GM23338 (cell line): ENCODE data around the gene BIN1. TPM values are rescaled to one million over a fixed set of nuclear protein-coding genes. Genes with fewer than 3 reads are reported as not detected.

Experiments
- ATAC-seq: fragments of 200-7000 bp; cut with Tn5 transposase; 3 replicates; pipeline ENCODE4 v1.9.1; 2020
- DNase-seq: peaks from one replicate; pipeline ENCODE4 v3.0.0-alpha.2; 2015; ENCODE audit warnings: low spot score
- H2AFZ ChIP-seq: fragments of 200-600 bp; sonication (generic); 2 replicates; pipeline ENCODE4 v1.8.0; 2016; ENCODE audit warnings: antibody characterized with exemption, mild to moderate bottlenecking, moderate library complexity
- H3F3A ChIP-seq: fragments of 200-600 bp; sonication (generic); replicated peaks from 2 replicates; pipeline ENCODE4 v1.8.0; 2017; ENCODE audit warnings: antibody characterized with exemption, mixed run types, low read depth
- H3K27ac ChIP-seq: fragments of 200-600 bp; sonication (generic); 2 replicates; pipeline ENCODE4 v1.6.1; 2016; ENCODE audit warnings: low read depth
- H3K27me3 ChIP-seq: fragments of 200-600 bp; sonication (generic); 2 replicates; pipeline ENCODE4 v1.8.0; 2016; ENCODE audit warnings: mild to moderate bottlenecking, mixed run types, moderate library complexity; ENCODE audit not compliant: insufficient read depth
- H3K36me3 ChIP-seq: fragments of 200-600 bp; sonication (generic); 2 replicates; pipeline ENCODE4 v1.8.0; 2016; ENCODE audit warnings: mild to moderate bottlenecking; ENCODE audit not compliant: insufficient read depth
- H3K4me1 ChIP-seq: fragments of 200-600 bp; sonication (generic); 2 replicates; pipeline ENCODE4 v1.8.0; 2016; ENCODE audit warnings: mild to moderate bottlenecking, moderate library complexity; ENCODE audit not compliant: insufficient read depth
- H3K4me2 ChIP-seq: fragments of 200-600 bp; sonication (generic); 2 replicates; pipeline ENCODE4 v1.7.1; 2017; ENCODE audit warnings: mixed run types
- H3K4me3 ChIP-seq: fragments of 200-600 bp; sonication (generic); 2 replicates; pipeline ENCODE4 v1.6.1; 2016; ENCODE audit warnings: mixed run types
- H3K79me2 ChIP-seq: fragments of 200-600 bp; sonication (generic); replicated peaks from 2 replicates; pipeline ENCODE4 v1.8.0; 2017; ENCODE audit warnings: mild to moderate bottlenecking; ENCODE audit not compliant: insufficient read depth
- H3K9me2 ChIP-seq: fragments of 200-600 bp; sonication (generic); 2 replicates; pipeline ENCODE4 v1.8.0; 2017; ENCODE audit not compliant: insufficient read depth
- H4K20me1 ChIP-seq: fragments of 200-600 bp; sonication (generic); replicated peaks from 2 replicates; pipeline ENCODE4 v1.8.0; 2017; ENCODE audit warnings: mild to moderate bottlenecking; ENCODE audit not compliant: insufficient read depth
- H3K27ac Mint-ChIP-seq: 2 replicates; pipeline ENCODE4 v1.8.0; 2020; ENCODE audit warnings: inconsistent platforms, mild to moderate bottlenecking, moderate library complexity, mixed read lengths
- H3K27me3 Mint-ChIP-seq: 3 replicates; pipeline ENCODE4 v1.8.0; 2022; ENCODE audit warnings: low read depth, mild to moderate bottlenecking, moderate library complexity, mixed read lengths, inconsistent platforms; ENCODE audit not compliant: insufficient read depth, poor library complexity
- H3K36me3 Mint-ChIP-seq: 3 replicates; pipeline ENCODE4 v1.8.0; 2021; ENCODE audit warnings: low read depth, mild to moderate bottlenecking, inconsistent platforms, moderate library complexity, mixed read lengths
- H3K4me1 Mint-ChIP-seq: 3 replicates; pipeline ENCODE4 v1.8.0; 2020; ENCODE audit warnings: mild to moderate bottlenecking, inconsistent platforms, mixed read lengths
- H3K4me3 Mint-ChIP-seq: 3 replicates; pipeline ENCODE4 v1.8.0; 2021; ENCODE audit warnings: moderate library complexity, mild to moderate bottlenecking, inconsistent platforms, mixed read lengths
- H3K9me3 Mint-ChIP-seq: 3 replicates; pipeline ENCODE4 v1.8.0; 2020; ENCODE audit warnings: moderate library complexity, mild to moderate bottlenecking, inconsistent platforms, mixed read lengths
- CREB1 ChIP-seq: fragments of 250-450 bp; sonication (Bioruptor Pico); IDR thresholded peaks from 2 replicates; pipeline ENCODE4 v1.5.0; 2020; ENCODE audit warnings: low read depth, mild to moderate bottlenecking, moderate library complexity
- CTCF ChIP-seq, 2 experiments: fragments of 200-600 bp in 1 of 2; sonication (generic) in 1 of 2; conservative IDR thresholded peaks; 2 replicates each; pipeline versions ENCODE4 v1.5.1 to v1.6.1; 2016 to 2017; ENCODE audit warnings: antibody characterized with exemption in 2 of 2, low read depth in 2 of 2, mild to moderate bottlenecking in 2 of 2, moderate library complexity in 1 of 2
- EZH2 ChIP-seq: fragments of 200-600 bp; sonication (generic); IDR thresholded peaks from one replicate; pipeline ENCODE4 v1.8.0; 2017; ENCODE audit warnings: antibody characterized with exemption, mild to moderate bottlenecking, low read depth; ENCODE audit not compliant: unreplicated experiment
- EZH2phosphoT487 ChIP-seq: fragments of 200-600 bp; sonication (generic); IDR thresholded peaks from one replicate; pipeline ENCODE4 v1.8.1; 2018; ENCODE audit warnings: antibody characterized with exemption; ENCODE audit not compliant: unreplicated experiment
- JUNB ChIP-seq: IDR thresholded peaks from one replicate; pipeline ENCODE4 v1.6.1; 2016; ENCODE audit warnings: antibody characterized with exemption; ENCODE audit not compliant: unreplicated experiment
- NANOG ChIP-seq: IDR thresholded peaks from 2 replicates; pipeline ENCODE4 v1.6.1; 2016; ENCODE audit warnings: antibody characterized with exemption, borderline replicate concordance
- POLR2AphosphoS5 ChIP-seq: IDR thresholded peaks from 2 replicates; pipeline ENCODE4 v1.6.1; 2016; ENCODE audit warnings: antibody characterized with exemption, low read depth
- STAT1 ChIP-seq: IDR thresholded peaks from one replicate; pipeline ENCODE4 v1.6.1; 2016; ENCODE audit warnings: antibody characterized with exemption; ENCODE audit not compliant: unreplicated experiment
- ZNF114 ChIP-seq: fragments of 250-450 bp; sonication (Bioruptor Pico); IDR thresholded peaks from 2 replicates; pipeline ENCODE4 v1.5.0; 2020; ENCODE audit warnings: mild to moderate bottlenecking, moderate library complexity
- ZNF331 ChIP-seq: fragments of 250-450 bp; sonication (Bioruptor Pico); IDR thresholded peaks from 2 replicates; pipeline ENCODE4 v1.5.0; 2020; ENCODE audit warnings: low read depth, mild to moderate bottlenecking, moderate library complexity
- polyA plus RNA-seq: library from polyadenylated mRNA; unstranded; fragments of >200 nt; fragmentation: Nextera tagmentation; extraction: Ambion mirVana; gene quantifications from 2 replicates; pipeline ENCODE4 v1.2.1, GENCODE V29; 2016
- total RNA-seq: library from RNA; depleted of rRNA; stranded (reverse); fragments of >200 nt; shearing (Covaris generic); gene quantifications from 2 replicates; pipeline ENCODE4 v1.2.3, GENCODE V29; 2014
- TF ChIP-seq, protein P1 (sequence below): IDR thresholded peaks from 2 replicates; pipeline ENCODE4 v1.6.1; 2016; ENCODE audit warnings: antibody characterized with exemption
- TF ChIP-seq, protein P2 (sequence below): fragments of 250-450 bp; sonication (Bioruptor Pico); IDR thresholded peaks from 2 replicates; pipeline ENCODE4 v1.5.0; 2020; ENCODE audit warnings: mild to moderate bottlenecking, moderate library complexity

BIN1 gene
- total and polyA plus RNA-seq, 2 experiments from 2014 or later, result 30.1 to 56.4 TPM

GRCh38 chr2:127095784-127096183 is 11.2 kb downstream of the BIN1 start:
- H3K9me2 ChIP-seq, result no peaks in the 10 kb centered on the region
- H3K4me2 ChIP-seq, result no peak overlapping the region
- peaks cover 11% of the 10 kb centered on the region; the same call in 1 of the 2 replicates for H3K4me1 ChIP-seq
- no peak overlapping the region for H3K27ac ChIP-seq
- no peak overlapping the region for H3K4me3 Mint-ChIP-seq
- DNase-seq (no peak), ATAC-seq (no peak)
- no peak overlapping the region for H3K27ac Mint-ChIP-seq
- TF ChIP-seq EZH2phosphoT487, result no peak
- no peak for TF ChIP-seq EZH2
- TF ChIP-seq CTCF (conservative IDR thresholded peaks at IDR 0.05; ENCODE audit: low read depth in 2 of 2), result no peak
- no peaks in the 10 kb centered on the region for H3F3A ChIP-seq
- H3K9me3 Mint-ChIP-seq, result no peaks in the 10 kb centered on the region
- peaks cover 3% of the 10 kb centered on the region; the same call in 1 of the 2 replicates for H4K20me1 ChIP-seq
- no peaks in the 10 kb centered on the region for H3K36me3 Mint-ChIP-seq
- H3K27me3 ChIP-seq, result no peaks in the 10 kb centered on the region
- peaks cover 14% of the 10 kb centered on the region for H3K79me2 ChIP-seq
- no peak overlapping the region for H3K4me3 ChIP-seq
- peaks cover 6% of the 10 kb centered on the region for H3K27me3 Mint-ChIP-seq
- H2AFZ ChIP-seq, result no peak overlapping the region
- peaks cover 58% of the 10 kb centered on the region for H3K4me1 Mint-ChIP-seq
- H3K36me3 ChIP-seq, result no peaks in the 10 kb centered on the region

DNA sequence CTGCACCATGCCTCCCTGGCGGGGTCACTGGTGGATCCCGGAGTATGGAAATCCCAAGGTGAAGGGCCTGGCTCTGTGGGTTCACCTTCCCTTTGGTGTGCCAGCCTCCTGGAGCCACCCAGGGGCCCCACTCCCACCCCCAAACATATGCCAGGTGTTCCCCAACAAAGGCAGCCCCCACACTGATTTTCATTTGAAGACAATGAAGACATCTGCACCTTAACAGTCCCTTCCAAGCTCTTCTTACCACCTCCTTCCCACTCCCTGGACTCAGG is 11.7 kb downstream of the BIN1 start:
- Mint-ChIP-seq H3K9me3 (no peaks in the 10 kb centered on the region), H3K27me3 (peaks cover 5% of the 10 kb centered on the region), H3K4me1 (peaks cover 55% of the 10 kb centered on the region), H3K36me3 (no peaks in the 10 kb centered on the region), H3K27ac (peak overlapping the region; percentile 48; the same call in 1 of the 2 replicates), H3K4me3 (no peak overlapping the region)
- Histone ChIP-seq H3K4me2 (no peak overlapping the region), H3K4me3 (no peak overlapping the region), H2AFZ (no peak overlapping the region), H3K27me3 (no peaks in the 10 kb centered on the region), H3K4me1 (peaks cover 11% of the 10 kb centered on the region; the same call in 1 of the 2 replicates), H3K36me3 (no peaks in the 10 kb centered on the region), H3K79me2 (peaks cover 10% of the 10 kb centered on the region), H3K9me2 (no peaks in the 10 kb centered on the region), H3F3A (no peaks in the 10 kb centered on the region), H4K20me1 (peaks cover 3% of the 10 kb centered on the region; the same call in 1 of the 2 replicates), H3K27ac (no peak overlapping the region)
- DNase-seq (no peak), ATAC-seq (no peak)
- TF ChIP-seq CTCF (conservative IDR thresholded peaks at IDR 0.05; ENCODE audit: low read depth in 2 of 2), result no peak
- TF ChIP-seq JUNB, result no peak
- TF ChIP-seq, protein P1, sequence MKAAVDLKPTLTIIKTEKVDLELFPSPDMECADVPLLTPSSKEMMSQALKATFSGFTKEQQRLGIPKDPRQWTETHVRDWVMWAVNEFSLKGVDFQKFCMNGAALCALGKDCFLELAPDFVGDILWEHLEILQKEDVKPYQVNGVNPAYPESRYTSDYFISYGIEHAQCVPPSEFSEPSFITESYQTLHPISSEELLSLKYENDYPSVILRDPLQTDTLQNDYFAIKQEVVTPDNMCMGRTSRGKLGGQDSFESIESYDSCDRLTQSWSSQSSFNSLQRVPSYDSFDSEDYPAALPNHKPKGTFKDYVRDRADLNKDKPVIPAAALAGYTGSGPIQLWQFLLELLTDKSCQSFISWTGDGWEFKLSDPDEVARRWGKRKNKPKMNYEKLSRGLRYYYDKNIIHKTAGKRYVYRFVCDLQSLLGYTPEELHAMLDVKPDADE, result no peak
- TF ChIP-seq EZH2phosphoT487, result no peak
- TF ChIP-seq CREB1 (CRISPR knock-in tag), result no peak
- no peak for TF ChIP-seq ZNF331
- TF ChIP-seq POLR2AphosphoS5, result no peak
- TF ChIP-seq ZNF114 (CRISPR knock-in tag), result no peak
- no peak for TF ChIP-seq NANOG
- TF ChIP-seq STAT1, result no peak
- TF ChIP-seq, protein P2, sequence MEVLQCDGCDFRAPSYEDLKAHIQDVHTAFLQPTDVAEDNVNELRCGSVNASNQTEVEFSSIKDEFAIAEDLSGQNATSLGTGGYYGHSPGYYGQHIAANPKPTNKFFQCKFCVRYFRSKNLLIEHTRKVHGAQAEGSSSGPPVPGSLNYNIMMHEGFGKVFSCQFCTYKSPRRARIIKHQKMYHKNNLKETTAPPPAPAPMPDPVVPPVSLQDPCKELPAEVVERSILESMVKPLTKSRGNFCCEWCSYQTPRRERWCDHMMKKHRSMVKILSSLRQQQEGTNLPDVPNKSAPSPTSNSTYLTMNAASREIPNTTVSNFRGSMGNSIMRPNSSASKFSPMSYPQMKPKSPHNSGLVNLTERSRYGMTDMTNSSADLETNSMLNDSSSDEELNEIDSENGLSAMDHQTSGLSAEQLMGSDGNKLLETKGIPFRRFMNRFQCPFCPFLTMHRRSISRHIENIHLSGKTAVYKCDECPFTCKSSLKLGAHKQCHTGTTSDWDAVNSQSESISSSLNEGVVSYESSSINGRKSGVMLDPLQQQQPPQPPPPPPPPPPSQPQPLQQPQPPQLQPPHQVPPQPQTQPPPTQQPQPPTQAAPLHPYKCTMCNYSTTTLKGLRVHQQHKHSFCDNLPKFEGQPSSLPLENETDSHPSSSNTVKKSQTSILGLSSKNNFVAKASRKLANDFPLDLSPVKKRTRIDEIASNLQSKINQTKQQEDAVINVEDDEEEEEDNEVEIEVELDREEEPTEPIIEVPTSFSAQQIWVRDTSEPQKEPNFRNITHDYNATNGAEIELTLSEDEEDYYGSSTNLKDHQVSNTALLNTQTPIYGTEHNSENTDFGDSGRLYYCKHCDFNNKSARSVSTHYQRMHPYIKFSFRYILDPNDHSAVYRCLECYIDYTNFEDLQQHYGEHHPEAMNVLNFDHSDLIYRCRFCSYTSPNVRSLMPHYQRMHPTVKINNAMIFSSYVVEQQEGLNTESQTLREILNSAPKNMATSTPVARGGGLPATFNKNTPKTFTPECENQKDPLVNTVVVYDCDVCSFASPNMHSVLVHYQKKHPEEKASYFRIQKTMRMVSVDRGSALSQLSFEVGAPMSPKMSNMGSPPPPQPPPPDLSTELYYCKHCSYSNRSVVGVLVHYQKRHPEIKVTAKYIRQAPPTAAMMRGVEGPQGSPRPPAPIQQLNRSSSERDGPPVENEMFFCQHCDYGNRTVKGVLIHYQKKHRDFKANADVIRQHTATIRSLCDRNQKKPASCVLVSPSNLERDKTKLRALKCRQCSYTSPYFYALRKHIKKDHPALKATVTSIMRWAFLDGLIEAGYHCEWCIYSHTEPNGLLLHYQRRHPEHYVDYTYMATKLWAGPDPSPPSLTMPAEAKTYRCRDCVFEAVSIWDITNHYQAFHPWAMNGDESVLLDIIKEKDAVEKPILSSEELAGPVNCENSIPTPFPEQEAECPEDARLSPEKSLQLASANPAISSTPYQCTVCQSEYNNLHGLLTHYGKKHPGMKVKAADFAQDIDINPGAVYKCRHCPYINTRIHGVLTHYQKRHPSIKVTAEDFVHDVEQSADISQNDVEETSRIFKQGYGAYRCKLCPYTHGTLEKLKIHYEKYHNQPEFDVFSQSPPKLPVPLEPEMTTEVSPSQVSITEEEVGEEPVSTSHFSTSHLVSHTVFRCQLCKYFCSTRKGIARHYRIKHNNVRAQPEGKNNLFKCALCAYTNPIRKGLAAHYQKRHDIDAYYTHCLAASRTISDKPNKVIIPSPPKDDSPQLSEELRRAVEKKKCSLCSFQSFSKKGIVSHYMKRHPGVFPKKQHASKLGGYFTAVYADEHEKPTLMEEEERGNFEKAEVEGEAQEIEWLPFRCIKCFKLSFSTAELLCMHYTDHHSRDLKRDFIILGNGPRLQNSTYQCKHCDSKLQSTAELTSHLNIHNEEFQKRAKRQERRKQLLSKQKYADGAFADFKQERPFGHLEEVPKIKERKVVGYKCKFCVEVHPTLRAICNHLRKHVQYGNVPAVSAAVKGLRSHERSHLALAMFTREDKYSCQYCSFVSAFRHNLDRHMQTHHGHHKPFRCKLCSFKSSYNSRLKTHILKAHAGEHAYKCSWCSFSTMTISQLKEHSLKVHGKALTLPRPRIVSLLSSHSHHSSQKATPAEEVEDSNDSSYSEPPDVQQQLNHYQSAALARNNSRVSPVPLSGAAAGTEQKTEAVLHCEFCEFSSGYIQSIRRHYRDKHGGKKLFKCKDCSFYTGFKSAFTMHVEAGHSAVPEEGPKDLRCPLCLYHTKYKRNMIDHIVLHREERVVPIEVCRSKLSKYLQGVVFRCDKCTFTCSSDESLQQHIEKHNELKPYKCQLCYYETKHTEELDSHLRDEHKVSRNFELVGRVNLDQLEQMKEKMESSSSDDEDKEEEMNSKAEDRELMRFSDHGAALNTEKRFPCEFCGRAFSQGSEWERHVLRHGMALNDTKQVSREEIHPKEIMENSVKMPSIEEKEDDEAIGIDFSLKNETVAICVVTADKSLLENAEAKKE (CRISPR knock-in tag), result no peak
